HepG2 (cell line): ENCODE data around the gene PIK3C3. TPM values are rescaled to one million over a fixed set of nuclear protein-coding genes. Genes with fewer than 3 reads are reported as not detected.

ENCODE experiments used
- ATAC-seq: fragments of 200-7000 bp; cut with Tn5 transposase; 3 replicates; pipeline ENCODE4 v1.9.1; 2020; ENCODE audit warnings: mild to moderate bottlenecking, moderate library complexity
- BruUV-seq: library from RNA; stranded (reverse); fragments of 400-500 nt; replicated peaks from 2 replicates; lab custom pipeline; 2021; lab: Mats Ljungman, UMichigan
- CTCF ChIA-PET: fragments of 300-600 bp; formaldehyde crosslinking; extraction: SDS; loops from one replicate; lab custom pipeline; 2021; ENCODE audit warnings: low total read pairs, inconsistent platforms, low intra/inter-chr PET ratio; lab: Yijun Ruan, JAX
- POLR2A ChIA-PET: fragments of 350-600 bp; sonication (Branson Sonifier 250); formaldehyde crosslinking; loops from one replicate; lab custom pipeline; 2020; ENCODE audit warnings: antibody characterized with exemption, inconsistent platforms; lab: Yijun Ruan, JAX
- DNase-seq: peaks from one replicate; pipeline ENCODE4 v3.0.0-alpha.2; 2015; ENCODE audit warnings: low spot score
- FAIRE-seq: peaks from 3 replicates; lab custom pipeline; 2011; peaks lifted over from hg19 to GRCh38; lab: Jason Lieb, UNC
- H2AFZ ChIP-seq: one replicate; pipeline ENCODE4 v1.6.1; 2011; ENCODE audit warnings: low read length, inconsistent platforms
- H3K27ac ChIP-seq: fragments of 300-600 bp; 3 replicates; pipeline ENCODE4 v1.8.0; 2011; ENCODE audit warnings: mixed run types, mild to moderate bottlenecking, mixed read lengths, low read length, inconsistent platforms; ENCODE audit not compliant: insufficient read depth; ENCODE audit errors: extremely low read length
- H3K27me3 ChIP-seq, 2 experiments: fragments of 200-600 bp in 1 of 2; 2 replicates in 1 of 2; 3 replicates in 1 of 2; pipeline versions ENCODE4 v1.6.0 to v1.8.0; 2011; ENCODE audit warnings: low read length in 2 of 2, mild to moderate bottlenecking in 2 of 2, moderate library complexity in 2 of 2, inconsistent platforms in 1 of 2; ENCODE audit not compliant: insufficient read depth in 2 of 2, control insufficient read depth in 1 of 2
- H3K36me3 ChIP-seq, 2 experiments: fragments of 200-600 bp in 1 of 2; replicated peaks in 1 of 2; 2 replicates in 1 of 2; 3 replicates in 1 of 2; pipeline versions ENCODE4 v1.5.1 to v1.8.0; 2011; ENCODE audit warnings: low read length in 2 of 2, inconsistent platforms in 1 of 2; ENCODE audit not compliant: insufficient read depth in 2 of 2, control insufficient read depth in 1 of 2
- H3K4me1 ChIP-seq: 2 replicates; pipeline ENCODE4 v1.5.1; 2012; ENCODE audit warnings: low read length, inconsistent platforms; ENCODE audit not compliant: insufficient read depth
- H3K4me2 ChIP-seq: 2 replicates; pipeline ENCODE4 v1.6.0; 2011; ENCODE audit warnings: low read depth, low read length, inconsistent platforms
- H3K4me3 ChIP-seq, 3 experiments: fragments of 200-600 bp in 1 of 3; sonication (generic), shearing (Covaris generic) in 1 of 3; replicated peaks in 1 of 3; 2 replicates each; pipeline ENCODE4 v1.5.1; 2011 to 2016; ENCODE audit warnings: low read length in 3 of 3, inconsistent platforms in 2 of 3, low read depth in 2 of 3, mild to moderate bottlenecking in 2 of 3, control low read depth in 1 of 3, mixed read lengths in 1 of 3; ENCODE audit not compliant: insufficient read depth in 1 of 3
- H3K79me2 ChIP-seq: one replicate; pipeline ENCODE4 v1.6.1; 2011; ENCODE audit warnings: low read length, inconsistent platforms; ENCODE audit not compliant: insufficient read depth
- H3K9ac ChIP-seq: 2 replicates; pipeline ENCODE4 v1.6.0; 2011; ENCODE audit warnings: mild to moderate bottlenecking, low read depth, low read length, inconsistent platforms; ENCODE audit not compliant: insufficient read depth
- H3K9me3 ChIP-seq: 2 replicates; pipeline ENCODE4 v1.5.1; 2012; ENCODE audit warnings: mild to moderate bottlenecking, low read length
- H4K20me1 ChIP-seq: 2 replicates; pipeline ENCODE4 v1.6.0; 2011; ENCODE audit warnings: inconsistent platforms, mild to moderate bottlenecking, low read length, moderate library complexity; ENCODE audit not compliant: insufficient read depth
- AGO2 ChIP-seq: fragments of 200-400 bp; formaldehyde crosslinking; optimal IDR thresholded peaks from 2 replicates; pipeline ENCODE3; 2017; ENCODE audit warnings: mild to moderate bottlenecking, low read depth, low read length, moderate library complexity
- CAMTA2 ChIP-seq: sonication (generic); formaldehyde crosslinking; IDR thresholded peaks from 2 replicates; pipeline ENCODE4 v1.4.0; 2020; ENCODE audit warnings: mild to moderate bottlenecking, missing genetic modification reagents, borderline replicate concordance
- FOXJ3 ChIP-seq: sonication (generic); formaldehyde crosslinking; IDR thresholded peaks from 2 replicates; pipeline ENCODE4 v1.4.0; 2020; ENCODE audit warnings: missing genetic modification reagents, mild to moderate bottlenecking, borderline replicate concordance
- HDAC6 ChIP-seq: fragments of 200-600 bp; sonication (generic); IDR thresholded peaks from 2 replicates; pipeline ENCODE4 v1.7.0; 2017; ENCODE audit warnings: mild to moderate bottlenecking, antibody characterized with exemption, low read length, low read depth
- MED8 ChIP-seq: sonication (generic); formaldehyde crosslinking; IDR thresholded peaks from 2 replicates; pipeline ENCODE4 v1.8.1; 2023; ENCODE audit warnings: mild to moderate bottlenecking, missing genetic modification reagents; ENCODE audit not compliant: insufficient replicate concordance
- MLLT10 ChIP-seq: sonication (generic); formaldehyde crosslinking; IDR thresholded peaks from 2 replicates; pipeline ENCODE4 v1.4.0; 2020; ENCODE audit warnings: missing genetic modification reagents
- NKX3-1 ChIP-seq: sonication (generic); formaldehyde crosslinking; IDR thresholded peaks from 2 replicates; pipeline ENCODE4 v1.5.0; 2020; ENCODE audit warnings: missing genetic modification reagents
- SMARCC2 ChIP-seq: fragments of 450-650 bp; IDR thresholded peaks from 2 replicates; pipeline ENCODE4 v1.6.1; 2017; ENCODE audit warnings: antibody characterized with exemption, mild to moderate bottlenecking
- TEF ChIP-seq: sonication (generic); formaldehyde crosslinking; IDR thresholded peaks from 2 replicates; pipeline ENCODE4 v1.5.0; 2020; ENCODE audit warnings: missing genetic modification reagents
- U2AF1 ChIP-seq: fragments of 200-400 bp; formaldehyde crosslinking; optimal IDR thresholded peaks from 2 replicates; pipeline ENCODE3; 2017; ENCODE audit warnings: mild to moderate bottlenecking, low read depth, low read length
- ZNF205 ChIP-seq: IDR thresholded peaks from 2 replicates; pipeline ENCODE4 v1.6.1; 2018; ENCODE audit warnings: missing biosample characterization, missing genetic modification reagents
- ZNF235 ChIP-seq: sonication (generic); formaldehyde crosslinking; IDR thresholded peaks from 2 replicates; pipeline ENCODE4 v1.8.1; 2023; ENCODE audit warnings: mild to moderate bottlenecking, missing genetic modification reagents, borderline replicate concordance
- ZNF280D ChIP-seq: sonication (generic); formaldehyde crosslinking; IDR thresholded peaks from 2 replicates; pipeline ENCODE4 v1.5.1; 2020; ENCODE audit warnings: mild to moderate bottlenecking, missing genetic modification reagents
- ZNF30 ChIP-seq: sonication (generic); formaldehyde crosslinking; IDR thresholded peaks from 2 replicates; pipeline ENCODE4 v1.5.0; 2020; ENCODE audit warnings: mild to moderate bottlenecking, missing genetic modification reagents
- ZNF572 ChIP-seq: sonication (generic); formaldehyde crosslinking; IDR thresholded peaks from 2 replicates; pipeline ENCODE4 v1.5.1; 2020; ENCODE audit warnings: mild to moderate bottlenecking, missing genetic modification reagents
- WGBS: methylation state at CpG from one replicate; pipeline ENCODE4 v1.1.6; 2017; ENCODE audit warnings: low lambda C conversion rate; 5-methylcytosine and 5-hydroxymethylcytosine counted together
- in situ Hi-C: cut with HindIII; loops from 2 replicates; pipeline ENCODE4 v1.10.0; 2017; ENCODE audit warnings: low pct_unique_long_range_greater_than_20kb; ENCODE audit not compliant: extremely low pct_ligation_motif_present
- intact Hi-C: fragments of 100-400 bp; cut with micrococcal nuclease; formaldehyde crosslinking; loops from one replicate; pipeline ENCODE4 v1.10.0; 2022; ENCODE audit not compliant: unreplicated experiment
- polyA plus RNA-seq, 8 experiments: library from polyadenylated mRNA; depleted of rRNA in 3 of 8; stranded (reverse) in 7 of 8; unstranded in 1 of 8; fragments of >200 nt; fragmentation: Illumina TruSeq in 4 of 8; extraction: Trizol in 4 of 8; gene quantifications; 2 replicates each; pipeline versions ENCODE4 v1.2.1 to v1.2.3, GENCODE V29; 2011 to 2016; ENCODE audit warnings: low read depth in 4 of 8, missing spikeins in 1 of 8, mixed read lengths in 1 of 8; ENCODE audit not compliant: insufficient read depth in 1 of 8
- total RNA-seq, 5 experiments: library from RNA; depleted of rRNA; stranded (reverse); fragments of >200 nt; fragmentation: Illumina TruSeq; extraction: Trizol; gene quantifications; 2 replicates each; pipeline ENCODE4 v1.2.3, GENCODE V29; 2016; ENCODE audit warnings: low read depth in 1 of 5

The PIK3C3 gene
- total and polyA plus RNA-seq, 2 of the 13 experiments (the other 11 are each of a cell fraction or from before 2014, with no cell fraction given): 42.8 to 46.4 TPM

GRCh38 chr18:42064109-42064508 lies 109.1 kb downstream of the PIK3C3 start:
- H3K36me3 ChIP-seq: peaks cover 3 to 22% of the 10 kb centered on the region in 2 experiments; a peak in 2 of 5 replicates
- no peak overlapping the region for H3K4me3 ChIP-seq
- TF ChIP-seq MED8 (CRISPR knock-in tag) (no peak), ZNF30 (CRISPR knock-in tag) (no peak), SMARCC2 (no peak), ZNF235 (CRISPR knock-in tag) (no peak), MLLT10 (CRISPR knock-in tag) (no peak)
- TF ChIP-seq, all 625 proteins: peak for 0
- H3K4me2 ChIP-seq: no peak overlapping the region
- no peak overlapping the region for H3K9ac ChIP-seq
- DNase-seq (no peak), ATAC-seq (no peak), FAIRE-seq (no peak)
- no peak overlapping the region for H2AFZ ChIP-seq
- ChIA-PET CTCF (no interaction called here), POLR2A (no interaction called here)
- BruUV-seq: no TSS peak
- H3K9me3 ChIP-seq: no peaks in the 10 kb centered on the region
- H3K27ac ChIP-seq: no peak overlapping the region
- no peaks in the 10 kb centered on the region for H4K20me1 ChIP-seq
- H3K4me1 ChIP-seq: no peaks in the 10 kb centered on the region
- intact Hi-C loops (no loop called here), in situ Hi-C loops (no loop called here)
- no peaks in the 10 kb centered on the region for H3K79me2 ChIP-seq
- no peaks in the 10 kb centered on the region for H3K27me3 ChIP-seq

- H2AFZ ChIP-seq: no peak overlapping the region
- ChIA-PET POLR2A (no interaction called here), CTCF (no interaction called here)
- WGBS: 94% methylated on average over 4 of the region's 4 CpGs
- no TSS peak for BruUV-seq
- ATAC-seq (no peak), DNase-seq (no peak), FAIRE-seq (no peak)
- peaks cover 3 to 25% of the 10 kb centered on the region in 2 experiments; a peak in 3 of 5 replicates for H3K36me3 ChIP-seq
- in situ Hi-C loops: no loop called here
- H3K27ac ChIP-seq: no peak overlapping the region
- H3K27me3 ChIP-seq: no peaks in the 10 kb centered on the region
- intact Hi-C loops: no loop called here
- H3K4me3 ChIP-seq: no peak overlapping the region
- H3K9me3 ChIP-seq: no peaks in the 10 kb centered on the region
- no peaks in the 10 kb centered on the region for H4K20me1 ChIP-seq
- no peaks in the 10 kb centered on the region for H3K79me2 ChIP-seq
- H3K4me2 ChIP-seq: no peak overlapping the region
- H3K4me1 ChIP-seq: no peaks in the 10 kb centered on the region
- no peak overlapping the region for H3K9ac ChIP-seq
- TF ChIP-seq AGO2 (no peak), U2AF1 (no peak), HDAC6 (no peak), NKX3-1 (CRISPR knock-in tag) (no peak), CAMTA2 (no peak), ZNF572 (no peak), ZNF280D (CRISPR knock-in tag) (no peak), TEF (CRISPR knock-in tag) (no peak), ZNF205 (no peak), FOXJ3 (CRISPR knock-in tag) (no peak)
Observed at GRCh38 chr18:42067518-42067917, 112.5 kb downstream of the PIK3C3 start.
